ENCODE data around the gene MYO9A. TPM values are rescaled to one million over a fixed set of nuclear protein-coding genes. Genes with fewer than 3 reads are reported as not detected.
"Not testable (repeated sequence)": the region's sequence is repeated elsewhere in the genome, so short reads cannot be mapped to it uniquely, and the experiment has no call there.

Gene MYO9A
- total RNA-seq, 1 donor from 2014 or later = 19.9 TPM

- no peak for DNase-seq (ENCODE audit: low read depth in 2 of 2)
Measured at GRCh38 chr15:72086920-72087648, 30.9 kb downstream of the MYO9A start.

- no peak for DNase-seq (ENCODE audit: low read depth in 2 of 2)
Measured at GRCh38 chr15:72086010-72086697, 31.8 kb downstream of the MYO9A start.

- DNase-seq (ENCODE audit: low read depth in 2 of 2) = no peak
Measured at GRCh38 chr15:72082176-72082575, 35.8 kb downstream of the MYO9A start.

GRCh38 chr15:72078887-72079286, 39.1 kb downstream of the MYO9A start:
- no peak for DNase-seq (ENCODE audit: low read depth in 2 of 2)

- DNase-seq (ENCODE audit: low read depth in 2 of 2) = no peak
Measured at GRCh38 chr15:72077950-72078349, 40.0 kb downstream of the MYO9A start.

- no peak for DNase-seq (ENCODE audit: low read depth in 2 of 2)
Measured at GRCh38 chr15:72074335-72075060, 43.5 kb downstream of the MYO9A start.

GRCh38 chr15:72071448-72071825, 46.5 kb downstream of the MYO9A start:
- not testable (repeated sequence) for DNase-seq (ENCODE audit: low read depth in 2 of 2)

GRCh38 chr15:72070817-72071447, 47.0 kb downstream of the MYO9A start:
- no peak for DNase-seq (ENCODE audit: low read depth in 2 of 2)

GRCh38 chr15:72068856-72069255, 49.1 kb downstream of the MYO9A start:
- no peak for DNase-seq (ENCODE audit: low read depth in 2 of 2)

GRCh38 chr15:72065801-72066200, 52.1 kb downstream of the MYO9A start:
- no peak for DNase-seq (ENCODE audit: low read depth in 2 of 2)

- DNase-seq (ENCODE audit: low read depth in 2 of 2) = no peak
Measured at GRCh38 chr15:72063186-72063585, 54.8 kb downstream of the MYO9A start.

GRCh38 chr15:72062319-72062718, 55.6 kb downstream of the MYO9A start:
- DNase-seq (ENCODE audit: low read depth in 2 of 2) = no peak

- no peak for DNase-seq (ENCODE audit: low read depth in 2 of 2)
Measured at GRCh38 chr15:72060687-72061250, 57.2 kb downstream of the MYO9A start.

- no peak for DNase-seq (ENCODE audit: low read depth in 2 of 2)
Measured at GRCh38 chr15:72058585-72058984, 59.4 kb downstream of the MYO9A start.

GRCh38 chr15:72057548-72058091, 60.3 kb downstream of the MYO9A start:
- DNase-seq (ENCODE audit: low read depth in 2 of 2) = peak in 1 of 2 donors; percentile 6

GRCh38 chr15:72056217-72056616, 61.7 kb downstream of the MYO9A start:
- not testable (repeated sequence) for DNase-seq (ENCODE audit: low read depth in 2 of 2)

GRCh38 chr15:72053297-72053696, 64.7 kb downstream of the MYO9A start:
- not testable (repeated sequence) for DNase-seq (ENCODE audit: low read depth in 2 of 2)

GRCh38 chr15:72050700-72051099, 67.2 kb downstream of the MYO9A start:
- DNase-seq (ENCODE audit: low read depth in 2 of 2) = no peak

- no peak for DNase-seq (ENCODE audit: low read depth in 2 of 2)
Measured at GRCh38 chr15:72047020-72047419, 70.9 kb downstream of the MYO9A start.

GRCh38 chr15:72044956-72045355, 73.0 kb downstream of the MYO9A start:
- no peak for DNase-seq (ENCODE audit: low read depth in 2 of 2)

- no peak for DNase-seq (ENCODE audit: low read depth in 2 of 2)
Measured at GRCh38 chr15:72042865-72043264, 75.1 kb downstream of the MYO9A start.
